Upper lobe of right lung (tissue), 1 donor: Measurements from ENCODE around the gene EHBP1. TPM values are rescaled to one million over a fixed set of nuclear protein-coding genes. Genes with fewer than 3 reads are reported as not detected.

Experiments
- ATAC-seq: fragments of 200-7000 bp; cut with Tn5 transposase; one replicate; pipeline ENCODE4 v1.9.1; 2020; ENCODE audit warnings: mild to moderate bottlenecking, moderate library complexity
- DNase-seq: peaks from one replicate; pipeline ENCODE4 v3.0.0-alpha.2; 2020
- H3K27ac ChIP-seq: fragments of 200-600 bp; one replicate; pipeline ENCODE4 v1.8.0; 2022
- H3K27me3 ChIP-seq: fragments of 200-600 bp; one replicate; pipeline ENCODE4 v1.8.0; 2022; ENCODE audit warnings: mild to moderate bottlenecking
- H3K36me3 ChIP-seq: fragments of 200-600 bp; one replicate; pipeline ENCODE4 v1.8.0; 2022
- H3K4me1 ChIP-seq: fragments of 200-600 bp; one replicate; pipeline ENCODE4 v1.8.0; 2022
- H3K4me3 ChIP-seq: fragments of 200-600 bp; one replicate; pipeline ENCODE4 v1.8.0; 2022; ENCODE audit warnings: mild to moderate bottlenecking
- H3K9me3 ChIP-seq: fragments of 200-600 bp; one replicate; pipeline ENCODE4 v1.8.0; 2022
- CTCF ChIP-seq: fragments of 200-600 bp; IDR thresholded peaks from one replicate; pipeline ENCODE4 v1.8.0; 2022; ENCODE audit warnings: antibody characterized with exemption
- intact Hi-C: fragments of 100-400 bp; cut with DNase I; formaldehyde crosslinking; loops from one replicate; pipeline ENCODE4 v1.11.0; 2022
- total RNA-seq: library from RNA; stranded (reverse); fragmentation: NEBNext Ultra II Directional; extraction: Animal tissue kit (Norgen Biotek cat#: 25700); gene quantifications from one replicate; pipeline ENCODE4 v1.2.1, GENCODE V29; 2021
- donor health status: DM: no; HTN: yes; CAD: no; lungs with severe emphysema.

EHBP1 gene
- total RNA-seq, 1 donor from 2014 or later, result 46.7 TPM

- no peak for TF ChIP-seq CTCF
- DNase-seq (no peak), ATAC-seq (no peak)
- Histone ChIP-seq H3K9me3 (no peaks in the 10 kb centered on the region), H3K27me3 (no peaks in the 10 kb centered on the region), H3K4me3 (no peak overlapping the region), H3K36me3 (no peaks in the 10 kb centered on the region), H3K4me1 (no peaks in the 10 kb centered on the region), H3K27ac (no peak overlapping the region)
- intact Hi-C loops, result no loop called here
These were observed 31.5 kb downstream of the EHBP1 start for GRCh38 chr2:62736899-62737559.

GRCh38 chr2:62738981-62739936 is 33.7 kb downstream of the EHBP1 start:
- H3K4me3 ChIP-seq, result no peak overlapping the region
- H3K4me1 ChIP-seq, result no peaks in the 10 kb centered on the region
- no peak for ATAC-seq

GRCh38 chr2:62740221-62740620 is 34.7 kb downstream of the EHBP1 start:
- Histone ChIP-seq H3K27ac (no peak overlapping the region), H3K4me3 (no peak overlapping the region), H3K27me3 (no peaks in the 10 kb centered on the region), H3K4me1 (no peaks in the 10 kb centered on the region), H3K36me3 (no peaks in the 10 kb centered on the region), H3K9me3 (no peaks in the 10 kb centered on the region)
- intact Hi-C loops, result no loop called here
- ATAC-seq (no peak), DNase-seq (no peak)
- no peak for TF ChIP-seq CTCF

More at GRCh38 chr2:62738981-62739936, 33.7 kb downstream of the EHBP1 start:
- no peaks in the 10 kb centered on the region for H3K27me3 ChIP-seq
- DNase-seq, result no peak
- no peak overlapping the region for H3K27ac ChIP-seq
- intact Hi-C loops, result no loop called here
- no peaks in the 10 kb centered on the region for H3K36me3 ChIP-seq
- no peak for TF ChIP-seq CTCF
- no peaks in the 10 kb centered on the region for H3K9me3 ChIP-seq

- ATAC-seq (no peak), DNase-seq (no peak)
- H3K4me3 ChIP-seq, result no peak overlapping the region
- TF ChIP-seq CTCF, result no peak
- H3K9me3 ChIP-seq, result no peaks in the 10 kb centered on the region
- no peaks in the 10 kb centered on the region for H3K27me3 ChIP-seq
- H3K4me1 ChIP-seq, result no peaks in the 10 kb centered on the region
- intact Hi-C loops, result no loop called here
- H3K27ac ChIP-seq, result no peak overlapping the region
- no peaks in the 10 kb centered on the region for H3K36me3 ChIP-seq
These were observed 35.6 kb downstream of the EHBP1 start for GRCh38 chr2:62741127-62741526.

- ATAC-seq, result no peak
- no peak for DNase-seq
- TF ChIP-seq CTCF, result no peak
These were observed 36.6 kb downstream of the EHBP1 start for GRCh38 chr2:62741954-62742722.

More at GRCh38 chr2:62741954-62742722, 36.6 kb downstream of the EHBP1 start:
- no peaks in the 10 kb centered on the region for H3K9me3 ChIP-seq
- H3K4me3 ChIP-seq, result no peak overlapping the region
- intact Hi-C loops, result no loop called here
- no peak overlapping the region for H3K27ac ChIP-seq
- H3K36me3 ChIP-seq, result no peaks in the 10 kb centered on the region
- H3K27me3 ChIP-seq, result no peaks in the 10 kb centered on the region
- H3K4me1 ChIP-seq, result no peaks in the 10 kb centered on the region
